Prostate gland (tissue), 2 donors: ENCODE results near the gene CACNA1F.

Source experiments
- POLR2AphosphoS5 ChIP-seq: sonication (generic); formaldehyde crosslinking; IDR thresholded peaks from one replicate; pipeline ENCODE4 v1.6.1; 2017; ENCODE audit warnings: antibody characterized with exemption
- TF ChIP-seq, protein P1 (sequence below), 4 experiments: fragments of 200-600 bp in 2 of 4; fragments of 450-650 bp in 2 of 4; sonication (generic) in 2 of 4; IDR thresholded peaks; 1 replicate in 3 of 4; 2 replicates in 1 of 4; pipeline ENCODE4 v1.5.1; 2016 to 2019; ENCODE audit warnings: antibody characterized with exemption in 4 of 4, mild to moderate bottlenecking in 2 of 4, moderate library complexity in 2 of 4

DNA sequence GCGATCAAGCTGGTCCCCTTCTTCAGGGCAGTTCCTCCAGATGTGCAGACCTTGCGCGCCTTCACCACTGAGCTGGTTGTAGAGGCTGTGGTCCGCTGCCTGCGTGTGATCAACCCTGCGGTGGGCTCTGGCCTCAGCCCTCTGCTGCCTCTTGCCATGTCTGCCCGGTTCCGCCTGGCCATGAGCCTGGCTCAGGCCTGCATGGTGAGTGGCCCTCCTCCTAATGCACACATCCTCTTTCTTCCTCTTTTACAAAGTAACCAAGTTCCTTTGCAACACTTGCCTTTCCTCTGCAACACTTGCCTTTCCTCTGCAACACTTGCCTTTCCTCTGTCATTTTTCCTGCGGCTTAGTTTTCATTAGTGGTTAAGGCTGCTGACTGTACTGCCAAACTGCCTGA, 3.9 kb upstream of the CACNA1F start:
- no peak for TF ChIP-seq POLR2AphosphoS5
- TF ChIP-seq, protein P1, sequence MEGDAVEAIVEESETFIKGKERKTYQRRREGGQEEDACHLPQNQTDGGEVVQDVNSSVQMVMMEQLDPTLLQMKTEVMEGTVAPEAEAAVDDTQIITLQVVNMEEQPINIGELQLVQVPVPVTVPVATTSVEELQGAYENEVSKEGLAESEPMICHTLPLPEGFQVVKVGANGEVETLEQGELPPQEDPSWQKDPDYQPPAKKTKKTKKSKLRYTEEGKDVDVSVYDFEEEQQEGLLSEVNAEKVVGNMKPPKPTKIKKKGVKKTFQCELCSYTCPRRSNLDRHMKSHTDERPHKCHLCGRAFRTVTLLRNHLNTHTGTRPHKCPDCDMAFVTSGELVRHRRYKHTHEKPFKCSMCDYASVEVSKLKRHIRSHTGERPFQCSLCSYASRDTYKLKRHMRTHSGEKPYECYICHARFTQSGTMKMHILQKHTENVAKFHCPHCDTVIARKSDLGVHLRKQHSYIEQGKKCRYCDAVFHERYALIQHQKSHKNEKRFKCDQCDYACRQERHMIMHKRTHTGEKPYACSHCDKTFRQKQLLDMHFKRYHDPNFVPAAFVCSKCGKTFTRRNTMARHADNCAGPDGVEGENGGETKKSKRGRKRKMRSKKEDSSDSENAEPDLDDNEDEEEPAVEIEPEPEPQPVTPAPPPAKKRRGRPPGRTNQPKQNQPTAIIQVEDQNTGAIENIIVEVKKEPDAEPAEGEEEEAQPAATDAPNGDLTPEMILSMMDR (IDR thresholded peaks at IDR 0.05), result no peak
